Karpas-422 (cell line): ENCODE data around the gene MAT2A. TPM values are rescaled to one million over a fixed set of nuclear protein-coding genes. Genes with fewer than 3 reads are reported as not detected.

Experiments
- DNase-seq: peaks from one replicate; pipeline ENCODE4 v3.0.0-alpha.2; 2015
- H2AFZ ChIP-seq: fragments of 200-600 bp; sonication (generic); 2 replicates; pipeline ENCODE4 v1.6.1; 2014; ENCODE audit warnings: antibody characterized with exemption, low read length, mixed read lengths
- H3K27ac ChIP-seq: fragments of 200-600 bp; sonication (generic); 2 replicates; pipeline ENCODE4 v1.5.1; 2014; ENCODE audit warnings: mild to moderate bottlenecking, low read length, moderate library complexity
- H3K27me3 ChIP-seq: fragments of 200-600 bp; sonication (generic); 2 replicates; pipeline ENCODE4 v1.6.1; 2014; ENCODE audit warnings: low read length, mixed read lengths
- H3K36me3 ChIP-seq: fragments of 200-600 bp; sonication (generic); 2 replicates; pipeline ENCODE4 v1.6.1; 2014; ENCODE audit warnings: low read length, mixed read lengths; ENCODE audit not compliant: insufficient read depth
- H3K4me1 ChIP-seq: fragments of 200-600 bp; sonication (generic); 2 replicates; pipeline ENCODE4 v1.6.1; 2014; ENCODE audit warnings: mild to moderate bottlenecking, low read length, mixed read lengths
- H3K4me2 ChIP-seq: fragments of 200-600 bp; sonication (generic); 2 replicates; pipeline ENCODE4 v1.6.1; 2014; ENCODE audit warnings: low read length, low read depth, mild to moderate bottlenecking; ENCODE audit not compliant: poor library complexity, severe bottlenecking
- H3K4me3 ChIP-seq: fragments of 200-600 bp; sonication (generic); 2 replicates; pipeline ENCODE4 v1.5.1; 2014; ENCODE audit warnings: mild to moderate bottlenecking, antibody characterized with exemption, low read length, mixed read lengths
- H3K79me2 ChIP-seq: fragments of 200-600 bp; sonication (generic); 2 replicates; pipeline ENCODE4 v1.6.1; 2014; ENCODE audit warnings: mild to moderate bottlenecking, low read length, mixed read lengths
- H3K9ac ChIP-seq: fragments of 200-600 bp; sonication (generic); 2 replicates; pipeline ENCODE4 v1.6.0; 2014; ENCODE audit warnings: low read length
- H3K9me2 ChIP-seq: fragments of 200-600 bp; sonication (generic), shearing (Covaris generic); replicated peaks from 2 replicates; pipeline ENCODE4 v1.6.0; 2014; ENCODE audit warnings: mild to moderate bottlenecking, low read length, moderate library complexity; ENCODE audit not compliant: insufficient read depth
- H3K9me3 ChIP-seq: fragments of 300-700, 200-600 bp; sonication (generic); 2 replicates; pipeline ENCODE4 v1.6.1; 2014; ENCODE audit warnings: low read length, mixed read lengths
- H4K20me1 ChIP-seq: fragments of 200-600 bp; sonication (generic); 2 replicates; pipeline ENCODE4 v1.6.1; 2014; ENCODE audit warnings: mild to moderate bottlenecking, antibody characterized with exemption, low read length, low read depth; ENCODE audit not compliant: insufficient read depth
- total RNA-seq: library from RNA; depleted of rRNA; stranded (reverse); fragments of >200 nt; shearing (Covaris generic); gene quantifications from 2 replicates; pipeline ENCODE4 v1.2.3, GENCODE V29; 2014; ENCODE audit warnings: low replicate concordance

The MAT2A gene
- total RNA-seq, 1 experiment from 2014 or later = 544 TPM

- Histone ChIP-seq H3K4me3 (peak overlapping the region; percentile 75), H3K9ac (peak overlapping the region; percentile 75)
These were observed 38.1 kb downstream of the MAT2A start for GRCh38 chr2:85577063-85577385.

GRCh38 chr2:85577386-85578242 is 38.6 kb downstream of the MAT2A start, which contains the start of gene VAMP8:
Gene VAMP8 (plus strand): TSS chr2:85577586. CDS start chr2:85577647, 61 bp downstream.
- Histone ChIP-seq H3K36me3 (peaks cover 5% of the 10 kb centered on the region; the same call in 1 of the 2 replicates), H3K9me3 (no peaks in the 10 kb centered on the region), H3K9me2 (no peaks in the 10 kb centered on the region), H3K4me3 (peak within 1 kb of the TSS; percentile 75), H4K20me1 (no peaks in the 10 kb centered on the region), H3K4me1 (peaks cover 28% of the 10 kb centered on the region), H3K9ac (peak within 1 kb of the TSS; percentile 75), H3K79me2 (peaks cover 24% of the 10 kb centered on the region), H3K27ac (peak within 1 kb of the TSS; percentile 43), H2AFZ (peak within 1 kb of the TSS; percentile 62), H3K4me2 (peak within 1 kb of the TSS; percentile 78), H3K27me3 (no peaks in the 10 kb centered on the region)
- DNase-seq = peak; percentile 89

More at GRCh38 chr2:85577063-85577385, 38.1 kb downstream of the MAT2A start:
- no peak for DNase-seq
- peaks cover 28% of the 10 kb centered on the region for H3K4me1 ChIP-seq
- H3K36me3 ChIP-seq = peaks cover 5% of the 10 kb centered on the region; the same call in 1 of the 2 replicates
- H4K20me1 ChIP-seq = no peaks in the 10 kb centered on the region
- peaks cover 24% of the 10 kb centered on the region for H3K79me2 ChIP-seq
- no peaks in the 10 kb centered on the region for H3K9me2 ChIP-seq
- no peak overlapping the region for H3K27ac ChIP-seq
- no peaks in the 10 kb centered on the region for H3K27me3 ChIP-seq
- H2AFZ ChIP-seq = peak overlapping the region; percentile 62
- H3K4me2 ChIP-seq = peak overlapping the region; percentile 78
- H3K9me3 ChIP-seq = no peaks in the 10 kb centered on the region

GRCh38 chr2:85578243-85579180 is 39.5 kb downstream of the MAT2A start:
- Histone ChIP-seq H3K4me2 (peak overlapping the region; percentile 78), H3K36me3 (peaks cover 5% of the 10 kb centered on the region; the same call in 1 of the 2 replicates), H3K27me3 (no peaks in the 10 kb centered on the region), H2AFZ (peak overlapping the region; percentile 62), H3K4me3 (peak overlapping the region; percentile 75), H3K9ac (peak overlapping the region; percentile 75), H3K9me3 (no peaks in the 10 kb centered on the region), H3K9me2 (no peaks in the 10 kb centered on the region), H3K79me2 (peaks cover 24% of the 10 kb centered on the region), H3K27ac (peak overlapping the region; percentile 43), H3K4me1 (peaks cover 28% of the 10 kb centered on the region), H4K20me1 (no peaks in the 10 kb centered on the region; the same call in 1 of the 2 replicates)
- DNase-seq = peak; percentile 90

DNA sequence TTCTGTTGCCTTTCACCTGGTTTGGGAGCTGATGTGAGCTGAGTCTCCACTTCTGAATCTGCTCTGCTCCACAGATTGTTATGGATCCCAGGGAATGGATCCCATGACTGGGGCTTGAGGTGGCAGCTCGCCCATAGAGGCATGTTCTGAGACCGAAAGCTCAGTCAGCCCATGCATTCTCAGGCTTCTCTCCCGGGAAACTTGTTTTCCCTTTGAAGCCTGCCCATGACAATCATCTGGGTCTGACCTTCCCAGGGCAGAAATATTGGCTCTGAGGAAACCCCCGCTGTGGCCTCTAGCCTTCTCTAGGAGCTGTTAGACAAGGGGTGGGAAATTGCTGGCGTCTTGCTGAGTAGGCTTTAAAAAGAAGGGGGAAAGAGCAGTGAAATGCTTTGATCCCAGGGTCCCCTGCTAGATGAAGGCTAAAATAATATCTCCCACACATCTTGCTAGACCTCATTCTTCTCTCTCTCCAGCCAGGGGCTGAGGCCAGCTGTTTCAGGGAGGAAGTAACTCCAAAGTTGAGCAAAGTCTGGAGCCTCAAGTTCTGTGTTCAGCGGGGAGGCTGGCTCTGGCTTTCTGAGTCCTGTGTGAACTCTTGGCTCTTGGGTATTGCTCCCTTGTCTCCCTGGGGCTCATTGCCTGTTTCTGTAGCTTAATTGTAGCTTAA is 40.4 kb downstream of the MAT2A start:
- H3K9me3 ChIP-seq = no peaks in the 10 kb centered on the region
- H3K4me3 ChIP-seq = peak overlapping the region; percentile 75
- no peaks in the 10 kb centered on the region for H3K9me2 ChIP-seq
- H3K27ac ChIP-seq = peak overlapping the region; percentile 43; the same call in 1 of the 2 replicates
- peaks cover 28% of the 10 kb centered on the region for H3K4me1 ChIP-seq
- H3K36me3 ChIP-seq = peaks cover 5% of the 10 kb centered on the region; the same call in 1 of the 2 replicates
- peak overlapping the region; percentile 78 for H3K4me2 ChIP-seq
- no peak for DNase-seq
- H3K27me3 ChIP-seq = no peaks in the 10 kb centered on the region
- no peaks in the 10 kb centered on the region; the same call in 1 of the 2 replicates for H4K20me1 ChIP-seq
- peak overlapping the region; percentile 75 for H3K9ac ChIP-seq
- peaks cover 24% of the 10 kb centered on the region for H3K79me2 ChIP-seq
- no peak overlapping the region for H2AFZ ChIP-seq

DNA sequence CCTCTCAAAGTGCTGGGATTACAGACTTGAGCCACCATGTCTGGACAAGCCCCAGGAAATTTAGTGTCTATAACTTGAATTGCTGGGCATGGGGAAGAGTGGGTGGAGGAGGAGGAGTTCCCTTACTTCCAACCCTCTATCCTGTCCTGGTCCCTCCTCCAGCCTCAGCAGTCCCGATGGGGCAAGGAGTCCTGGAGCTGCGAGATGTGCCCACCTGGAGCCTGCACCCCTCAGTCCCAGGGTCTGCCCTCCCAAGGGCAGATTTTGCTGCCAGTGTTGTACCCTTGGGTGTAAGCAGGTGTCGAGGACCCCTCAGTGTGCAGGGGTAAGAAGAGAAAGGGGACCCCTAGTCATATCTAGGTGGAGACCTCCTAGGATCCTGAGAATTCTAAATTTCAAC is 41.2 kb downstream of the MAT2A start:
- peak overlapping the region; percentile 78 for H3K4me2 ChIP-seq
- no peaks in the 10 kb centered on the region for H3K9me3 ChIP-seq
- H2AFZ ChIP-seq = no peak overlapping the region
- no peak overlapping the region for H3K4me3 ChIP-seq
- H3K9me2 ChIP-seq = no peaks in the 10 kb centered on the region
- H3K27ac ChIP-seq = no peak overlapping the region
- H3K36me3 ChIP-seq = peaks cover 5% of the 10 kb centered on the region; the same call in 1 of the 2 replicates
- H4K20me1 ChIP-seq = no peaks in the 10 kb centered on the region; the same call in 1 of the 2 replicates
- H3K27me3 ChIP-seq = no peaks in the 10 kb centered on the region
- H3K9ac ChIP-seq = no peak overlapping the region
- peaks cover 28% of the 10 kb centered on the region for H3K4me1 ChIP-seq
- no peak for DNase-seq
- peaks cover 24% of the 10 kb centered on the region for H3K79me2 ChIP-seq

- Histone ChIP-seq H3K79me2 (peaks cover 24% of the 10 kb centered on the region), H3K4me1 (peaks cover 22% of the 10 kb centered on the region), H3K27ac (no peak overlapping the region), H3K9me3 (no peaks in the 10 kb centered on the region), H3K36me3 (peaks cover 5% of the 10 kb centered on the region; the same call in 1 of the 2 replicates), H3K4me3 (no peak overlapping the region), H4K20me1 (no peaks in the 10 kb centered on the region; the same call in 1 of the 2 replicates), H3K27me3 (no peaks in the 10 kb centered on the region), H3K4me2 (no peak overlapping the region), H2AFZ (no peak overlapping the region), H3K9me2 (no peaks in the 10 kb centered on the region), H3K9ac (no peak overlapping the region)
- DNase-seq = no peak
These were observed 43.5 kb downstream of the MAT2A start for GRCh38 chr2:85582492-85582891.

- Histone ChIP-seq H3K4me1 (peaks cover 13% of the 10 kb centered on the region), H3K36me3 (peaks cover 5% of the 10 kb centered on the region; the same call in 1 of the 2 replicates), H3K4me3 (no peak overlapping the region), H3K4me2 (no peak overlapping the region), H2AFZ (no peak overlapping the region), H3K79me2 (peaks cover 16% of the 10 kb centered on the region), H3K27ac (no peak overlapping the region), H3K9me3 (no peaks in the 10 kb centered on the region), H3K9ac (no peak overlapping the region), H4K20me1 (no peaks in the 10 kb centered on the region; the same call in 1 of the 2 replicates), H3K9me2 (no peaks in the 10 kb centered on the region), H3K27me3 (no peaks in the 10 kb centered on the region)
- no peak for DNase-seq
These were observed 44.8 kb downstream of the MAT2A start for GRCh38 chr2:85583667-85584353.
